IPS DF 19.7 (cell line): ENCODE data around the gene HOXC11.

Experiments
- DNase-seq: peaks from one replicate; pipeline ENCODE4 v3.0.0-alpha.2; 2013; ENCODE audit warnings: low read depth, low spot score

Gene HOXC11

GRCh38 chr12:53984901-53985691 is 12.2 kb downstream of the HOXC11 start, which contains the start of gene HOXC10:
HOXC10 (plus strand) TSS chr12:53985146; CDS start chr12:53985260, 114 bp downstream.
- no peak for DNase-seq

GRCh38 chr12:53985692-53985993 is 12.7 kb downstream of the HOXC11 start:
- no peak for DNase-seq

- DNase-seq = no peak
These were observed 13.2 kb downstream of the HOXC11 start for GRCh38 chr12:53985994-53986685.

GRCh38 chr12:53986686-53987483 is 14.0 kb downstream of the HOXC11 start:
- no peak for DNase-seq

- no peak for DNase-seq
These were observed 14.9 kb downstream of the HOXC11 start for GRCh38 chr12:53987787-53988230.

GRCh38 chr12:53988541-53989226 is 15.8 kb downstream of the HOXC11 start:
- no peak for DNase-seq

GRCh38 chr12:53989227-53990113 is 16.5 kb downstream of the HOXC11 start:
- DNase-seq = no peak

GRCh38 chr12:53990311-53991076 is 17.6 kb downstream of the HOXC11 start:
- DNase-seq = no peak

GRCh38 chr12:53991077-53991460 is 18.1 kb downstream of the HOXC11 start:
- no peak for DNase-seq

- no peak for DNase-seq
These were observed 19.5 kb downstream of the HOXC11 start for GRCh38 chr12:53992377-53992889.

- DNase-seq = no peak
These were observed 20.5 kb downstream of the HOXC11 start for GRCh38 chr12:53993162-53994008.

GRCh38 chr12:53994009-53994263 is 21.0 kb downstream of the HOXC11 start:
- DNase-seq = no peak

GRCh38 chr12:53994264-53995001 is 21.5 kb downstream of the HOXC11 start:
- no peak for DNase-seq

- DNase-seq = no peak
These were observed 22.1 kb downstream of the HOXC11 start for GRCh38 chr12:53995002-53995377.

GRCh38 chr12:53995378-53996239 is 22.7 kb downstream of the HOXC11 start:
- DNase-seq = no peak

GRCh38 chr12:53996240-53997203 is 23.6 kb downstream of the HOXC11 start:
- DNase-seq = no peak
